GM23338 (cell line): ENCODE data around the gene MYOZ3. TPM values are rescaled to one million over a fixed set of nuclear protein-coding genes. Genes with fewer than 3 reads are reported as not detected.

Experiments used
- ATAC-seq: fragments of 200-7000 bp; cut with Tn5 transposase; 3 replicates; pipeline ENCODE4 v1.9.1; 2020
- DNase-seq: peaks from one replicate; pipeline ENCODE4 v3.0.0-alpha.2; 2015; ENCODE audit warnings: low spot score
- H2AFZ ChIP-seq: fragments of 200-600 bp; sonication (generic); 2 replicates; pipeline ENCODE4 v1.8.0; 2016; ENCODE audit warnings: antibody characterized with exemption, mild to moderate bottlenecking, moderate library complexity
- H3F3A ChIP-seq: fragments of 200-600 bp; sonication (generic); replicated peaks from 2 replicates; pipeline ENCODE4 v1.8.0; 2017; ENCODE audit warnings: antibody characterized with exemption, mixed run types, low read depth
- H3K27ac ChIP-seq: fragments of 200-600 bp; sonication (generic); 2 replicates; pipeline ENCODE4 v1.6.1; 2016; ENCODE audit warnings: low read depth
- H3K27me3 ChIP-seq: fragments of 200-600 bp; sonication (generic); 2 replicates; pipeline ENCODE4 v1.8.0; 2016; ENCODE audit warnings: mild to moderate bottlenecking, mixed run types, moderate library complexity; ENCODE audit not compliant: insufficient read depth
- H3K36me3 ChIP-seq: fragments of 200-600 bp; sonication (generic); 2 replicates; pipeline ENCODE4 v1.8.0; 2016; ENCODE audit warnings: mild to moderate bottlenecking; ENCODE audit not compliant: insufficient read depth
- H3K4me1 ChIP-seq: fragments of 200-600 bp; sonication (generic); 2 replicates; pipeline ENCODE4 v1.8.0; 2016; ENCODE audit warnings: mild to moderate bottlenecking, moderate library complexity; ENCODE audit not compliant: insufficient read depth
- H3K4me2 ChIP-seq: fragments of 200-600 bp; sonication (generic); 2 replicates; pipeline ENCODE4 v1.7.1; 2017; ENCODE audit warnings: mixed run types
- H3K4me3 ChIP-seq: fragments of 200-600 bp; sonication (generic); 2 replicates; pipeline ENCODE4 v1.6.1; 2016; ENCODE audit warnings: mixed run types
- H3K79me2 ChIP-seq: fragments of 200-600 bp; sonication (generic); replicated peaks from 2 replicates; pipeline ENCODE4 v1.8.0; 2017; ENCODE audit warnings: mild to moderate bottlenecking; ENCODE audit not compliant: insufficient read depth
- H3K9me2 ChIP-seq: fragments of 200-600 bp; sonication (generic); 2 replicates; pipeline ENCODE4 v1.8.0; 2017; ENCODE audit not compliant: insufficient read depth
- H4K20me1 ChIP-seq: fragments of 200-600 bp; sonication (generic); replicated peaks from 2 replicates; pipeline ENCODE4 v1.8.0; 2017; ENCODE audit warnings: mild to moderate bottlenecking; ENCODE audit not compliant: insufficient read depth
- H3K27ac Mint-ChIP-seq: 2 replicates; pipeline ENCODE4 v1.8.0; 2020; ENCODE audit warnings: inconsistent platforms, mild to moderate bottlenecking, moderate library complexity, mixed read lengths
- H3K27me3 Mint-ChIP-seq: 3 replicates; pipeline ENCODE4 v1.8.0; 2022; ENCODE audit warnings: low read depth, mild to moderate bottlenecking, moderate library complexity, mixed read lengths, inconsistent platforms; ENCODE audit not compliant: insufficient read depth, poor library complexity
- H3K36me3 Mint-ChIP-seq: 3 replicates; pipeline ENCODE4 v1.8.0; 2021; ENCODE audit warnings: low read depth, mild to moderate bottlenecking, inconsistent platforms, moderate library complexity, mixed read lengths
- H3K4me1 Mint-ChIP-seq: 3 replicates; pipeline ENCODE4 v1.8.0; 2020; ENCODE audit warnings: mild to moderate bottlenecking, inconsistent platforms, mixed read lengths
- H3K4me3 Mint-ChIP-seq: 3 replicates; pipeline ENCODE4 v1.8.0; 2021; ENCODE audit warnings: moderate library complexity, mild to moderate bottlenecking, inconsistent platforms, mixed read lengths
- H3K9me3 Mint-ChIP-seq: 3 replicates; pipeline ENCODE4 v1.8.0; 2020; ENCODE audit warnings: moderate library complexity, mild to moderate bottlenecking, inconsistent platforms, mixed read lengths
- CREB1 ChIP-seq: fragments of 250-450 bp; sonication (Bioruptor Pico); IDR thresholded peaks from 2 replicates; pipeline ENCODE4 v1.5.0; 2020; ENCODE audit warnings: low read depth, mild to moderate bottlenecking, moderate library complexity
- CTCF ChIP-seq, 2 experiments: fragments of 200-600 bp in 1 of 2; sonication (generic) in 1 of 2; conservative IDR thresholded peaks; 2 replicates each; pipeline versions ENCODE4 v1.5.1 to v1.6.1; 2016 to 2017; ENCODE audit warnings: antibody characterized with exemption in 2 of 2, low read depth in 2 of 2, mild to moderate bottlenecking in 2 of 2, moderate library complexity in 1 of 2
- ETS1 ChIP-seq: IDR thresholded peaks from 2 replicates; pipeline ENCODE4 v1.6.1; 2016; ENCODE audit warnings: antibody characterized with exemption
- EZH2 ChIP-seq: fragments of 200-600 bp; sonication (generic); IDR thresholded peaks from one replicate; pipeline ENCODE4 v1.8.0; 2017; ENCODE audit warnings: antibody characterized with exemption, mild to moderate bottlenecking, low read depth; ENCODE audit not compliant: unreplicated experiment
- EZH2phosphoT487 ChIP-seq: fragments of 200-600 bp; sonication (generic); IDR thresholded peaks from one replicate; pipeline ENCODE4 v1.8.1; 2018; ENCODE audit warnings: antibody characterized with exemption; ENCODE audit not compliant: unreplicated experiment
- JUNB ChIP-seq: IDR thresholded peaks from one replicate; pipeline ENCODE4 v1.6.1; 2016; ENCODE audit warnings: antibody characterized with exemption; ENCODE audit not compliant: unreplicated experiment
- NANOG ChIP-seq: IDR thresholded peaks from 2 replicates; pipeline ENCODE4 v1.6.1; 2016; ENCODE audit warnings: antibody characterized with exemption, borderline replicate concordance
- POLR2AphosphoS5 ChIP-seq: IDR thresholded peaks from 2 replicates; pipeline ENCODE4 v1.6.1; 2016; ENCODE audit warnings: antibody characterized with exemption, low read depth
- REST ChIP-seq: IDR thresholded peaks from one replicate; pipeline ENCODE4 v1.6.1; 2018; ENCODE audit warnings: antibody characterized with exemption; ENCODE audit not compliant: unreplicated experiment
- STAT1 ChIP-seq: IDR thresholded peaks from one replicate; pipeline ENCODE4 v1.6.1; 2016; ENCODE audit warnings: antibody characterized with exemption; ENCODE audit not compliant: unreplicated experiment
- ZNF114 ChIP-seq: fragments of 250-450 bp; sonication (Bioruptor Pico); IDR thresholded peaks from 2 replicates; pipeline ENCODE4 v1.5.0; 2020; ENCODE audit warnings: mild to moderate bottlenecking, moderate library complexity
- ZNF331 ChIP-seq: fragments of 250-450 bp; sonication (Bioruptor Pico); IDR thresholded peaks from 2 replicates; pipeline ENCODE4 v1.5.0; 2020; ENCODE audit warnings: low read depth, mild to moderate bottlenecking, moderate library complexity
- ZNF462 ChIP-seq: fragments of 250-450 bp; sonication (Bioruptor Pico); IDR thresholded peaks from 2 replicates; pipeline ENCODE4 v1.5.0; 2020; ENCODE audit warnings: mild to moderate bottlenecking, moderate library complexity
- polyA plus RNA-seq: library from polyadenylated mRNA; unstranded; fragments of >200 nt; fragmentation: Nextera tagmentation; extraction: Ambion mirVana; gene quantifications from 2 replicates; pipeline ENCODE4 v1.2.1, GENCODE V29; 2016
- total RNA-seq: library from RNA; depleted of rRNA; stranded (reverse); fragments of >200 nt; shearing (Covaris generic); gene quantifications from 2 replicates; pipeline ENCODE4 v1.2.3, GENCODE V29; 2014

MYOZ3 gene
- total and polyA plus RNA-seq, 2 experiments from 2014 or later, result 12.7 to 13.8 TPM

- TF ChIP-seq ZNF462 (CRISPR knock-in tag), result no peak
- no peak for TF ChIP-seq ZNF331
- TF ChIP-seq EZH2, result no peak
- no peak for TF ChIP-seq REST
- TF ChIP-seq STAT1, result no peak
- TF ChIP-seq JUNB, result no peak
- TF ChIP-seq EZH2phosphoT487, result no peak
- no peak for TF ChIP-seq CTCF (conservative IDR thresholded peaks at IDR 0.05; ENCODE audit: low read depth in 2 of 2)
- no peak for TF ChIP-seq ZNF114
- TF ChIP-seq CREB1, result no peak
- no peak for TF ChIP-seq POLR2AphosphoS5
- no peak for TF ChIP-seq ETS1
- TF ChIP-seq NANOG, result no peak
- no peak for ATAC-seq
- no peak overlapping the region for H2AFZ ChIP-seq
Measured at GRCh38 chr5:150665044-150665443, 4.0 kb downstream of the MYOZ3 start.

More at GRCh38 chr5:150665044-150665443, 4.0 kb downstream of the MYOZ3 start:
- H3K4me3 ChIP-seq, result no peak overlapping the region
- H3K4me3 Mint-ChIP-seq, result no peak overlapping the region
- H3K27ac ChIP-seq, result no peak overlapping the region
- no peaks in the 10 kb centered on the region for H3K9me2 ChIP-seq
- peaks cover 6% of the 10 kb centered on the region for H3K36me3 Mint-ChIP-seq
- no peaks in the 10 kb centered on the region; the same call in none of the 2 replicates for H3K79me2 ChIP-seq
- peaks cover 4% of the 10 kb centered on the region; the same call in 1 of the 2 replicates for H3K4me1 ChIP-seq
- no peaks in the 10 kb centered on the region for H3K27me3 ChIP-seq
- H3K9me3 Mint-ChIP-seq, result peaks cover 2% of the 10 kb centered on the region; the same call in 1 of the 3 replicates
- H4K20me1 ChIP-seq, result no peaks in the 10 kb centered on the region
- H3F3A ChIP-seq, result peaks cover 5% of the 10 kb centered on the region; the same call in 1 of the 2 replicates
- no peak overlapping the region for H3K27ac Mint-ChIP-seq
- no peak overlapping the region for H3K4me2 ChIP-seq
- H3K27me3 Mint-ChIP-seq, result peaks cover 13% of the 10 kb centered on the region
- H3K36me3 ChIP-seq, result no peaks in the 10 kb centered on the region; the same call in 1 of the 2 replicates
- peaks cover 23% of the 10 kb centered on the region for H3K4me1 Mint-ChIP-seq
- no peak for DNase-seq
